ENCODE measurements around the gene PPP2R2C.

DNA sequence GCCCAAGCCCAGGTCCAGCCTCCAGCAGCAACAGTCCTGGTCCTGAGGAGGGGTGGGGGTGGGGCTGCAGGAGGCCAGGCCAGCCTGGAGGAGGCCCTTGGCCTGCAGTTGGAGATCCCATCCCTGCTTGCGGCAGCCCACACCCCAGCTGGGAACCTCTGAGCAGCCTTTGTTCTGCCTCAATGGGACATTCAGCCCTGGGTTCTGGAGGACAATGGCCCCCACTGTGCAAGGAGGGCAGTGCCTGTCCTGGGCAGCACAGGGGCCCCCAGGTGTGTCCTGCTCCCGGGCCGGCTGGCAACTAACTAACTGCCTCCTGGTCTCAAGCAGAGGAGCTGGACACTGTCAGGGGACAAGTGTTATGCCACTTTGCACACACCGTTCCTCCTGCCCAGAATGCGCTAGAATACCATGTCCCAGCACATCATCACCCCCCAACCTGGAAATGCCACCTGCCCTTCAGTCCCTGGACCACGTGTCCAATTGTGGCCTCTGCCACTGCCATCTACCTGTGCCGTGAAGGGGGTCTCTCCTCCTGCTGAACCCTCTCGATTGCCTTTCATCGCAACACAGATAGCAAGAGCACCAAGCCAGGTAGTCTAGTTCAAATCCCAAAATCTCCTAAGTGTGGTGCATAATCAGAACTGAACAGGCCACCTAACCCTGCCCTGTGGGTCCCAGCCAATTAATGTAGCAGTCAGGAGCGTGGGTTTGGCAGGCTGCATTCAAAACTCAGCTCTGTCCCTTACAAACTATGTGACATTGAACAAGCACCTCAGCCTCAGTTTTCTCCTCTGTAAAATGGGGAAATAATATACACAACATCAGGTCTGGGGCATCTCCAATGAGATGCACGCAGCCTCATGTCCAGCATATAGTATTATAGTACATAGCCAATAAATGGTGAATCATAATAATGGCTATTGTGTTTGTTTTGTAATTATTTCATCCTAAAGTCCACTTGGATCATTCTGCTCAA, 8.8 kb downstream of the PPP2R2C start:
- no peak for TF ChIP-seq POLR2AphosphoS5 (IDR thresholded peaks at IDR 0.05; ENCODE audit: low read depth, low read length)
- no peak for TF ChIP-seq POLR2A (IDR thresholded peaks at IDR 0.05; ENCODE audit: low read depth, low read length)
- no peak for TF ChIP-seq POU2F2 (IDR thresholded peaks at IDR 0.05; ENCODE audit: low read depth, low read length)
- TF ChIP-seq TAF1 (IDR thresholded peaks at IDR 0.05; ENCODE audit: low read depth, low read length): no peak
- no peak for TF ChIP-seq SPI1 (IDR thresholded peaks at IDR 0.05; ENCODE audit: low read depth, low read length)
- no peak for TF ChIP-seq PAX5 (IDR thresholded peaks at IDR 0.05; ENCODE audit: insufficient read depth, low read length, severe bottlenecking)
